NCI-H128 (cell line): ENCODE data around the gene SHOC2.

Experiments used
- DNase-seq: peaks from one replicate; lab custom pipeline; 2025; ENCODE audit not compliant: unreplicated experiment; lab: John Stamatoyannopoulos, UW

The SHOC2 gene

GRCh38 chr10:110979611-110980010 is 60.2 kb downstream of the SHOC2 start:
- DNase-seq = no peak

DNA sequence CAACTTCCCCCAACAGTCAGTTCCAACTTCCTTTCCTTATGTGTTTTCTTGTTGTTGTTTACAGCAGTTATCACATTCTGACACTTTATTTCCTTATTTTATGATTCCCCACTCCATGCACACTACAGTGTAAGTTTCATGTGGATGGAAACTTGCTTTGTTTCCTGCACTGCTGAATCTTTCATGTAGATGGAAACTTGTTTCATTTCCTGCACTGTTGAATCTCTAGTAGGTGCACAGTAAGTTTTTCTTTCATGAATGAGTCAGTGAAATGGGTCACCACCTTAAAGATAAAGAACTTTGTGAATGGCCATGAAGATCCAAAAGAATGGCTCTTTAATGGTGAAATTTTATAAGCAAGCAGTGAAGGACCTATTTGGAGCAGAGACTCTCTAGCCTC is 61.4 kb downstream of the SHOC2 start:
- DNase-seq = no peak

DNA sequence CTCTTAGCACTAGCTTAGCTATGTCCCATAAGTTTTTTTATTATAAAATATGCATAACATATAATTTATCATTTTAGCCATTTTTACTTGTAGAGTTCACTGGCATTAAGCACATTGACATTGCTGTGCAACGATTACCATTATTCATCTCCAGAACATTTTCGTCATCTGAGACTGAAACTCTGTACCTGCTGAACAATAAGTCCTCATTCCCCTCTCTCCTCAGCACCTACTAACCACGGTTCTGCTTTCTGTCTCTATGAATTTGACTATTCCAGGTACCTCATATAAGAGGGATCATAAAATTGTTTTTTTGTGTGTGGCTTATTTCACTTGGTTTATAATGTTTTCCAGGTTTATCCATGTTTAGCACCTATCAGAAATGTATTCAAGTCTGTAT is 64.1 kb downstream of the SHOC2 start:
- DNase-seq = no peak

DNA sequence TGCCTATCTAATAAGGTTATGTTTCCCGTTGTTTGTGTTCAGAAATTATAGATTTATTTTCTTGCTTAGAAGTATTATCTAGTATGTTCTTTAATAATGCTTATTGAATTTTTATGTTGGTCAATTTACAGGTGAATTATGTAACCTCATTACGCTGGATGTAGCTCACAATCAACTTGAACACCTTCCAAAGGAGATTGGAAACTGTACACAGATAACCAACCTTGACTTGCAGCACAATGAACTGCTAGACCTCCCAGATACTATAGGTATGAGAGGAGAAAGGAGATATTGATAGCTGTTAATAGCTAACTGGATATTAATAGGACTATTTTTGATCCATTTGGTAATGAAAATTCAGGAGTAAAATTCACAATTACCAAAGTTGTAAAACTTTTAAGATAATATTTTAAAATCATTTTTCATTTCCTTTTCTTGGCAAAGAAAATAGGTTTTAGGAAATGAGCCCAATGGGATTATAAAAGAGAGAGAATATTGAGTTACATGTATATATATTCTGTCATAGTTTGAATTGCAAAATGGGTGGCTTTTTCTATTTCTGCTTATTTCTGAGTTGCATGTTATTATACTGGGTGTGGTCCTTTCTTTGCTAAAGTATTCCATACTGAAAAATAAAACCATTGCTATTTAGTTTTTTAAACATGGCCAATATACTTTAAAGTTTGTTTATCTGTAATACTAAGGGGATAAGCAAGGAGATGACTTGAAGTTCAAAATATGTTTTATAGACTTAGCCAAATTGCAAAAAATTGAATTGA is 66.3 kb downstream of the SHOC2 start:
- no peak for DNase-seq

DNA sequence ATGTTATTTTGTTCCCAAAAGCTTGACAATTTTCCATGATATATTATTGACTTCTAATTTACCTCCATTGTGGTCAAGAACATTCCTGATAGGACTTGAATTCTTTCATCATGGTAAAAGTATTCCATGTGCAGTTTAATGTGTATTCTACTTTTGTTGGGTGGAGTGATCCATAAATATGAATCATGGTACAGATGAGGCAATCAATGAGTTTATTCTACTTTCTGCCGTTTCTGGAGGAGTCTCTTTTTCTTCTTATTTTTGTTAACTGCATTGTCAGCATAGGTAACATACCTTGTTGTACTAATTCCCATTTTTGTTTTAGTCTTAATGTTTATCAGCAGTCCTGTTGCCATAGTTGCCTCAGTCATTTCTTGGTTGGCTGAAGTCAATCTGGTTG is 69.6 kb downstream of the SHOC2 start:
- DNase-seq = no peak

GRCh38 chr10:110992006-110992800 is 72.8 kb downstream of the SHOC2 start:
- no peak for DNase-seq

DNA sequence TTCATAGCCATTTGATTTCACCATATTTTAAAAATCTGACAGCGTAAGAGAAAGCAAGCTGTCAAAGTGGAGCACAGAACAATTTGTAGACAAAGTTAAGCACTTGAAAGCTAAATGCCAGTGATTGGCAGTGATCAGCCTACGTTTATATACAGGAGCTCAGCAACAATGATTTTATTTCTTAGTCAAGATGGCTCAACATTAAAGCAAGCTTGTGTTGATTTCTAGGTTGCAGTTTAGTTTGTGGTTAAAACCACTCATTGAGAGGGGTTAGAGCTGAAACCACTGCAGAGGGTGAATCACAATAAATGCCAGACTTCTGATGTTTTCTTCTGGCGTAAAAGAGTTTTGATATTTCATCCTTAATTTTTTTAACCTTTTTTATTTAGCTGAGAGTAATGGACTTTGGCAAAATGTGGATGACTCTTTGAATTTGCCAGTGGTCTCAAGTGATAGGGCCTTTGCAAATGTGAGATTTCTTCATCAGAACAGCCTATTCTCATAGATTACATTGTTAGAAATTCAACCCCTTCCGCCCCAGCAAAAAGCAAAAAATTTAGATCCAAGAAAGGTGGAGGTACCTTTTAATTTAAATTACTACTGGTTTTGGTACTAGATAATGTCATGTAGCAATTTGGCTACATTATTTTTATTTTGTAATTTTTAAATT is 73.8 kb downstream of the SHOC2 start:
- DNase-seq = no peak

DNA sequence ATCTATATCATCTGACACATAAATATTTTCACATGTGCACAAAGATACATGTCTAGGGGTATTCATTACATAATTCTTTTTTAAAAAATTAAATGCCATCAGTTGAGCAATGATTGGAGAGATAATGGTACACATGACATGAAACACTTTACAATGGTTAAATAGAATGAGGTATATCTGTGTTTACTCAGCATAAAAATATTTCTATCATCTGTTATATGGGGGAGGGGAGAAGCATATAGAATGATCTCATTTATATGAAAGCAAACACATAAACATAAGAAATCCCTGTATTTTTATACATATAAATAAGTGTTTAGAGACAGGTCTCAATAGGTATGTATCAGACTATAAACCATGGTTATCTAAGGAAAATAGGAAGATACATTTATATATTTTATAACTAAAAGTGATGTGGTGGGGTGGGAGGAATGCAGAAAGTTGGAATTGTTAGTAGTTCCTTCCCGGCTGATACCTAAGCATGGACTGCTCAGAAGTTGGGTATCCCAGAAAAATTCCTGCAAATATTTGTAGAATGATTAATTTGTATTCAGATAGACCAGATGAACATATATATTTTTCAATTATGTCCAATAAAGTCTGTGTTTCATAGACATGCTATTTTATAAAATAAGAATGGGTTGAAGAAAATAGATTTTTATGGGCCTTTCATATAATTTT is 75.1 kb downstream of the SHOC2 start:
- DNase-seq = no peak

DNA sequence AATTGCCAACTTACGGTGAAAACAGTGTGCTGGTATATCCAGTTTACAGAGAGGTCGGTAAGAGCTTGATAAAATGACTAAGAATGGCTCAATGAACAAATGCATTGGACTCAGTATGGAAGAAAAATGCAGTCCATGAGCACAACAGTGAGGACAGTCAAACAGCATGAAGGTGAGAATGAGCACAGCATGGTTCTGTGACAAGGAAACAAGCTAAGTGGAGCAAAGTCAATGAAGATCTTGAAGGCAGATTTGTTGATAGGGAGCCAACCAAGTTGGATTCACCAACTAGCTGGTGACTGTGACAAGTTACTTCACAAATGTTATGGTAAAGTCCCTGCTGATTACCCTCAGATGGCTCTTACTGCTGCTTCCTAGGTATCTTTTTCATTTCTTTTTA is 75.9 kb downstream of the SHOC2 start:
- no peak for DNase-seq

- no peak for DNase-seq
Observed at GRCh38 chr10:110996256-110996655, 76.9 kb downstream of the SHOC2 start.

DNA sequence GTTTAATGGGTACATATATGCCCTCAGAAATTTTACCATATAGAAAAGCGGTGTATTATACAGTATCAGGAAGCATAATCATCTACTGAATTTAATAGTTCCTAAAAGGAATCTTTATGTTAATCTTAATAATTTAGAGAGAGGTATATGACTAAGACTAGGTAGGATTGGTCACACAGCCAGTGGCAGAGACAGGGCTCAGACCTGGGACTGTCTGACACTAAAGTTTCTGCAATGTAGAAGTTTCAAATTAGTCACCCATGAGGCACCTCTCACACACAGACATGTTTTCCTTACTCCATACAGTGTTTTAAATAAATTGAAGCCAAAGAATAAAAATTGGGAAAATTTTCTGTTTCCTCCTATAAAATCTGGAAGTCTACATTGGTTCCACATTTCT is 84.6 kb downstream of the SHOC2 start:
- DNase-seq = no peak

- no peak for DNase-seq
Observed at GRCh38 chr10:111007486-111007885, 88.1 kb downstream of the SHOC2 start.

GRCh38 chr10:111015181-111015580 is 95.8 kb downstream of the SHOC2 start:
- no peak for DNase-seq

- DNase-seq = no peak
Observed at GRCh38 chr10:111017098-111017497, 97.7 kb downstream of the SHOC2 start.

DNA sequence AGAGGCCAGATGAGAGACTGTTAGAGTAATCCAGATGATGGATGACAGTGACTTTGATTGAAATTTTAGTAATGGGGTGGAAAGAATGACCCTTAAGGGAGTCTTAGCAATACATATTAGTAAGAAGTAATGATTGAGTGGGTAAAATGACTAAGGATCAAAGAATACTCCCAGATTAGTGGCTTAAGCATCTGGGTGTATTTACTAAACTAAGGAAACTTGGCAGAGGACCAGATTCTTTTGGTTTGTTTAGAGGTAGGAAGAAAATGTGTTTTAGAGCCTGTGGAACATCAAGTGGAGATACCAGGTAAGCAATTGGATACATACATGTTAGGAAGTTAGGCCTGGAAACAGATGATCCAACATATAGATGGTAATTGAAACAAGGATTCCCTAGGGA is 98.6 kb downstream of the SHOC2 start:
- no peak for DNase-seq

GRCh38 chr10:111023060-111023459 is 103.7 kb downstream of the SHOC2 start:
- DNase-seq = no peak

- DNase-seq = no peak
Observed at GRCh38 chr10:111030042-111030750, 110.8 kb downstream of the SHOC2 start.

- DNase-seq = no peak
Observed at GRCh38 chr10:111034598-111035310, 115.3 kb downstream of the SHOC2 start.

DNA sequence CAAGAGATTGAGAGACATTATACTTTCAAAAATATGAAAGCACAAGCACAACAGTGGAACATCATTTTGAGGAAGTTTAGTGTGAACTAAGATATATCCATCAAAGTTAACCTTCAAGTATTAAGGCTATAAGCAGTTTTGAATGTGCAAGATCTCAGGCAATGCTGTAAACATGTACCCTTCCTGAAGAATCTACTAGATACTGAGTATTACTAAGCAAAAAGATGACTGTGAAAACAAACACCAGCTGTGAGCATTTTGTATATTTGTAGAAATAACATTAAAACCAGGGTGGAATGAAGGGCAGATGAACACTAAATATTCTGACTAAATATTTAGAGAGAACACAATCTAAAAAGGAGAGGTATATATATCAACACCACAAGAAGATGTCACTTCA is 116.1 kb downstream of the SHOC2 start:
- DNase-seq = no peak

GRCh38 chr10:111037858-111038257 is 118.5 kb downstream of the SHOC2 start:
- no peak for DNase-seq
